OCI-LY7 (cell line): ENCODE measurements around the gene FAM181B.

Experiments
- CTCF ChIP-seq: fragments of 200-600 bp; sonication (generic); conservative IDR thresholded peaks from 2 replicates; pipeline ENCODE4 v1.5.1; 2014; ENCODE audit warnings: mild to moderate bottlenecking, antibody characterized with exemption, low read length, moderate library complexity, mixed read lengths
- EZH2phosphoT487 ChIP-seq: fragments of 200-600 bp; sonication (generic); IDR thresholded peaks from 2 replicates; pipeline ENCODE4 v1.6.1; 2018; ENCODE audit warnings: low read depth, borderline replicate concordance, mild to moderate bottlenecking, mixed run types, antibody characterized with exemption, low read length, moderate library complexity, mixed read lengths

DNA sequence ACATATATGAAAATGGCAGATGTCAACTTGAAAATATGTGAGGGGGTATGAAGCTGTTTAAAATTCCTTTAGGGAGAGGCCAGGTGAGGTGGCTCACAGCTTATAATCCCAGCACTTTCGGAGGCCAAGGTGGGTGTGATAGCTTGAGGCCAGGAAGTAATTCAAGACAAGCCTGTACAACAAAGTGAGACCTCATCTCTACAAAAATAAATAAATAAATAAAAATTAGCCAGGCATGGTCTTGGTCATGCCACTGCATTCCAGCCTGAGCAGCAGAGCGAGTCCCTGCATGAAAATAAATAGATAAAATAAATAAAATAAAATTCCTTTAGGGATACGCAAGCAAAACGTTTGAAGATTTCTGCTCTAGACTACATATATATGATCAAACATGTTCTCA, 38.1 kb upstream of the FAM181B start:
- TF ChIP-seq EZH2phosphoT487 = no peak
- no peak for TF ChIP-seq CTCF
